Subcutaneous adipose tissue (tissue), 4 donors: ENCODE data around the gene CENPO. TPM values are rescaled to one million over a fixed set of nuclear protein-coding genes. Genes with fewer than 3 reads are reported as not detected.

ENCODE experiments used
- CTCF ChIP-seq: fragments of 450-650 bp; IDR thresholded peaks from one replicate; pipeline ENCODE4 v1.5.1; 2016; ENCODE audit warnings: low read depth, mild to moderate bottlenecking, control low read depth, antibody characterized with exemption, moderate library complexity
- total RNA-seq, 4 donors: library from RNA; depleted of rRNA; stranded (reverse); fragments of >200 nt; gene quantifications; one replicate each; pipeline ENCODE4 v1.1.0, GENCODE V29; 2016

The CENPO gene
- total RNA-seq, 4 donors from 2014 or later: 3.1 to 6.3 (median 4.7) TPM

- no peak for TF ChIP-seq CTCF
Observed at GRCh38 chr2:24813691-24814137, 20.5 kb downstream of the CENPO start.

- TF ChIP-seq CTCF: no peak
Observed at GRCh38 chr2:24814516-24814915, 21.3 kb downstream of the CENPO start.

GRCh38 chr2:24815171-24815570 lies 21.9 kb downstream of the CENPO start:
- TF ChIP-seq CTCF: no peak

- no peak for TF ChIP-seq CTCF
Observed at GRCh38 chr2:24816404-24816803, 23.2 kb downstream of the CENPO start.

GRCh38 chr2:24816884-24817283 lies 23.7 kb downstream of the CENPO start:
- TF ChIP-seq CTCF: no peak

- TF ChIP-seq CTCF: no peak
Observed at GRCh38 chr2:24818721-24819167, 25.5 kb downstream of the CENPO start.

- TF ChIP-seq CTCF: no peak
Observed at GRCh38 chr2:24819442-24820174, 26.4 kb downstream of the CENPO start.
